Measurements from ENCODE around the gene THRAP3.

Gene THRAP3

DNA sequence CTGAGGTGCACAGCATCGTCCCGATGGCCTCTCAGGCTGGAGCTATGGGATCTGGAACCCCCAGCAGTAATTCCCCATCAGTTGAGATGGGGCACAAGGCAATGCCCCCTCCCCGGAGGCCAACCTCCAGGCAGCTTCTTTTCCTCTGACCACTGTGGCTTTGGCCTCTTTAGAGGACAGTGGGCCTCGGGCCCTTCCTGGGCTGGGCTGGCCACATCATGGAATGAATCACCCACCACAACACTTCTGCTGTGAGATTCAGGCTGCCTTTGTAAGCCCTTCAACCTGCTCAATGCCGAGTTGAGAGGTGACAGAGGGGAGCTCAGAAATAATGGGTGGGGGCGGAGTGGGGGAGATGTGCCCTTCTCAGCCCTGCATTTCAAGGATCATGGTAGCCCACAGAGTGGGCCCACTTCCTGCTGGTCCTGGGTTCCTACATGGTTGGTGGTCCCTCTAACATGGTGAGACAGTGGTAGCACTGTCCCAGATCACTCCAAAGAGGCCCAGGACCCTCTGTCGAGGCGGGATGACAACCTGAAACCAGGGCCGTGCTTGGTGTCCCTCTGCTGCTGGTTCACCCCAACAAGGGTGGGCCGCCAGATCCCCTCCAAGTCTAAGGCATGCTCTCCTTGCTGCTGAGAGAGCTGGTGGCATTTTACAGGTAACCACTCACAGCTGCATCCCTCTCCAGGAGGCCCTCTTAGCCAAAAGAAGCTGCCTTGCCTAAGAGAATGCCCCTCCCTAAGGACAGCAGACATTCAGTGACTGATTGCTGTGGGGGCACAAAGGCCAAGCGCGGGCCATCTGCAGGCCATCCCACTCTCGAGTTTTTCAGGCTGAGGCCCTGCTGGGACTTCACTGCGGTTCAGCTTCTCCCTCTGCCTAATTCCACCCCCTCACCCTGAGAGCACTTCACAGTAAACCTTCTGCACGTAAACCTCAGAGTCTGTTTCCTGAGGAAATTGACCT is 129.0 kb downstream of the THRAP3 start:
- no peak for DNase-seq (ENCODE audit: low spot score)

GRCh38 chr1:36354486-36354885 is 130.2 kb downstream of the THRAP3 start:
- no peak for DNase-seq (ENCODE audit: low spot score)

Data from RKO (cell line).